MM.1S (cell line): ENCODE results near the gene EIF5B.
"Not testable (repeated sequence)": the region's sequence is repeated elsewhere in the genome, so short reads cannot be mapped to it uniquely, and the experiment has no call there.

Experiments
- DNase-seq: peaks from one replicate; pipeline ENCODE4 v3.0.0-alpha.2; 2015
- H2AFZ ChIP-seq: fragments of 300-600 bp; sonication (generic); 2 replicates; pipeline ENCODE4 v1.6.0; 2016; ENCODE audit warnings: antibody characterized with exemption, low read length
- H3F3A ChIP-seq: fragments of 300-600 bp; sonication (generic); 2 replicates; pipeline ENCODE4 v1.6.1; 2016; ENCODE audit warnings: mild to moderate bottlenecking, antibody characterized with exemption, low read length, moderate library complexity, mixed read lengths; ENCODE audit not compliant: insufficient read depth
- H3K27ac ChIP-seq: fragments of 300-600 bp; sonication (generic); 2 replicates; pipeline ENCODE4 v1.5.1; 2016; ENCODE audit warnings: mild to moderate bottlenecking, low read length
- H3K27me3 ChIP-seq: fragments of 300-600 bp; sonication (generic); replicated peaks from 2 replicates; pipeline ENCODE4 v1.6.0; 2016; ENCODE audit warnings: low read length; ENCODE audit not compliant: insufficient read depth
- H3K36me3 ChIP-seq: fragments of 300-600 bp; sonication (generic); replicated peaks from 2 replicates; pipeline ENCODE4 v1.6.1; 2016; ENCODE audit warnings: mild to moderate bottlenecking, low read length, mixed read lengths; ENCODE audit not compliant: insufficient read depth
- H3K4me1 ChIP-seq: fragments of 300-600 bp; sonication (generic); 2 replicates; pipeline ENCODE4 v1.6.1; 2016; ENCODE audit warnings: low read length, mixed read lengths
- H3K4me2 ChIP-seq: fragments of 300-600 bp; sonication (generic); 2 replicates; pipeline ENCODE4 v1.6.0; 2016; ENCODE audit warnings: low read depth, low read length
- H3K4me3 ChIP-seq: fragments of 300-600 bp; sonication (generic); 2 replicates; pipeline ENCODE4 v1.5.1; 2016; ENCODE audit warnings: low read length, mixed read lengths
- H3K79me2 ChIP-seq: fragments of 300-600 bp; sonication (generic); 2 replicates; pipeline ENCODE4 v1.6.1; 2016; ENCODE audit warnings: mixed run types, low read length, mixed read lengths
- H3K9ac ChIP-seq: fragments of 300-600 bp; sonication (generic); 2 replicates; pipeline ENCODE4 v1.6.1; 2016; ENCODE audit warnings: low read length, mixed read lengths
- H3K9me2 ChIP-seq: fragments of 300-600 bp; sonication (generic); replicated peaks from 2 replicates; pipeline ENCODE4 v1.6.1; 2016; ENCODE audit warnings: mild to moderate bottlenecking, low read length, mixed read lengths; ENCODE audit not compliant: insufficient read depth
- H3K9me3 ChIP-seq: fragments of 300-600 bp; sonication (generic); replicated peaks from 2 replicates; pipeline ENCODE4 v1.6.1; 2016; ENCODE audit warnings: mild to moderate bottlenecking, low read length, mixed read lengths; ENCODE audit not compliant: insufficient read depth
- H4K20me1 ChIP-seq: fragments of 300-600 bp; sonication (generic); 2 replicates; pipeline ENCODE4 v1.6.1; 2016; ENCODE audit warnings: mild to moderate bottlenecking, low read length, moderate library complexity, mixed read lengths; ENCODE audit not compliant: insufficient read depth
- CTCF ChIP-seq: fragments of 300-600 bp; sonication (generic); IDR thresholded peaks from 2 replicates; pipeline ENCODE4 v1.5.1; 2016; ENCODE audit warnings: antibody characterized with exemption, low read length, mixed read lengths
- EZH2 ChIP-seq: fragments of 300-600 bp; sonication (generic); optimal IDR thresholded peaks from 2 replicates; pipeline ENCODE3; 2017; ENCODE audit warnings: low read depth, mild to moderate bottlenecking, antibody characterized with exemption, low read length, mixed read lengths
- EZH2phosphoT487 ChIP-seq: fragments of 300-600 bp; sonication (generic); IDR thresholded peaks from 2 replicates; pipeline ENCODE4 v1.6.1; 2018; ENCODE audit warnings: antibody characterized with exemption, low read length

The EIF5B gene

GRCh38 chr2:99337113-99338028 is at the start of gene EIF5B:
Gene EIF5B, plus strand, starts transcription at chr2:99337389. Its CDS starts 166 bp downstream, at chr2:99337555.
- peak within 1 kb of the TSS; percentile 96 for H3K4me3 ChIP-seq
- peaks cover 8% of the 10 kb centered on the region for H3K36me3 ChIP-seq
- peak within 1 kb of the TSS; percentile 99 for H3K4me2 ChIP-seq
- peaks cover 23% of the 10 kb centered on the region for H4K20me1 ChIP-seq
- H2AFZ ChIP-seq: peak within 1 kb of the TSS; percentile 99
- H3K27ac ChIP-seq: peak within 1 kb of the TSS; percentile 90
- peak; percentile 99 for DNase-seq
- no peaks in the 10 kb centered on the region for H3K9me3 ChIP-seq
- no peaks in the 10 kb centered on the region for H3K9me2 ChIP-seq
- TF ChIP-seq CTCF: peak; percentile 73
- no peak for TF ChIP-seq EZH2phosphoT487
- H3K4me1 ChIP-seq: no peaks in the 10 kb centered on the region
- peaks cover 87% of the 10 kb centered on the region for H3K79me2 ChIP-seq
- peaks cover 24% of the 10 kb centered on the region for H3F3A ChIP-seq
- no peaks in the 10 kb centered on the region for H3K27me3 ChIP-seq
- peak within 1 kb of the TSS; percentile 93 for H3K9ac ChIP-seq

GRCh38 chr2:99297994-99298393 is 39.2 kb upstream of the EIF5B start:
- Histone ChIP-seq H3K4me2 (no peak overlapping the region), H3K36me3 (no peaks in the 10 kb centered on the region), H3K9me3 (no peaks in the 10 kb centered on the region), H3K9me2 (no peaks in the 10 kb centered on the region), H3K4me3 (no peak overlapping the region), H3F3A (no peaks in the 10 kb centered on the region), H3K27ac (no peak overlapping the region), H2AFZ (no peak overlapping the region), H3K79me2 (no peaks in the 10 kb centered on the region), H3K9ac (no peak overlapping the region), H4K20me1 (no peaks in the 10 kb centered on the region), H3K27me3 (no peaks in the 10 kb centered on the region), H3K4me1 (no peaks in the 10 kb centered on the region)
- TF ChIP-seq CTCF (no peak), EZH2phosphoT487 (no peak), EZH2 (no peak)
- no peak for DNase-seq

- no peak for TF ChIP-seq EZH2phosphoT487
- no peak for TF ChIP-seq CTCF
- TF ChIP-seq EZH2: no peak
- H3K9me2 ChIP-seq: no peaks in the 10 kb centered on the region
- no peaks in the 10 kb centered on the region for H3K36me3 ChIP-seq
- H4K20me1 ChIP-seq: no peaks in the 10 kb centered on the region
- no peaks in the 10 kb centered on the region for H3K9me3 ChIP-seq
- no peaks in the 10 kb centered on the region for H3F3A ChIP-seq
- H3K4me1 ChIP-seq: no peaks in the 10 kb centered on the region
- no peaks in the 10 kb centered on the region for H3K27me3 ChIP-seq
- no peak overlapping the region for H3K9ac ChIP-seq
- H3K27ac ChIP-seq: no peak overlapping the region
- no peak for DNase-seq
- H3K4me2 ChIP-seq: no peak overlapping the region
- H3K4me3 ChIP-seq: no peak overlapping the region
- H3K79me2 ChIP-seq: no peaks in the 10 kb centered on the region
- no peak overlapping the region for H2AFZ ChIP-seq
Measured at GRCh38 chr2:99299580-99299979, 37.6 kb upstream of the EIF5B start.

GRCh38 chr2:99301097-99301496 is 36.1 kb upstream of the EIF5B start, which contains the start of gene LYG1:
Gene LYG1, minus strand, starts transcription at chr2:99301197. Its CDS starts 5,527 bp downstream, at chr2:99295670.
- H2AFZ ChIP-seq, H3K4me1 ChIP-seq, H3F3A ChIP-seq, H4K20me1 ChIP-seq, H3K9me3 ChIP-seq, H3K9me2 ChIP-seq, H3K27ac ChIP-seq, DNase-seq, H3K4me3 ChIP-seq, H3K36me3 ChIP-seq, H3K4me2 ChIP-seq, H3K9ac ChIP-seq, H3K27me3 ChIP-seq, H3K79me2 ChIP-seq: not testable (repeated sequence)
